BE2C (cell line): ENCODE measurements around the gene CLSTN2.
A peak's percentile ranks its signal among the peaks of the same experiment; 100 is the strongest.

Source experiments
- DNase-seq: peaks from one replicate; pipeline ENCODE4 v3.0.0-alpha.2; 2020
- H3K27me3 ChIP-seq: fragments of 250-450 bp; sonication (Bioruptor Pico); 2 replicates; pipeline ENCODE4 v1.5.1; 2020; ENCODE audit warnings: mild to moderate bottlenecking
- H3K36me3 ChIP-seq: fragments of 250-450 bp; sonication (Bioruptor Pico); 2 replicates; pipeline ENCODE4 v1.5.1; 2020; ENCODE audit warnings: mild to moderate bottlenecking
- H3K4me1 ChIP-seq: fragments of 250-450 bp; sonication (Bioruptor Pico); 2 replicates; pipeline ENCODE4 v1.5.1; 2020
- H3K4me3 ChIP-seq: 2 replicates; pipeline ENCODE4 v1.5.1; 2011; ENCODE audit warnings: low read depth, low read length
- H3K9me3 ChIP-seq: fragments of 250-450 bp; sonication (Bioruptor Pico); 2 replicates; pipeline ENCODE4 v1.5.1; 2020
- CTCF ChIP-seq: IDR thresholded peaks from 2 replicates; pipeline ENCODE4 v1.5.1; 2012; ENCODE audit warnings: mild to moderate bottlenecking, low read depth, low read length

CLSTN2 gene

GRCh38 chr3:140013220-140013619 lies 78.2 kb downstream of the CLSTN2 start:
- TF ChIP-seq CTCF, result no peak
- H3K4me1 ChIP-seq, result peaks cover 20% of the 10 kb centered on the region
- no peaks in the 10 kb centered on the region for H3K27me3 ChIP-seq
- no peaks in the 10 kb centered on the region for H3K9me3 ChIP-seq
- no peak overlapping the region for H3K4me3 ChIP-seq
- no peak for DNase-seq
- no peaks in the 10 kb centered on the region for H3K36me3 ChIP-seq

- DNase-seq, result no peak
- no peak for TF ChIP-seq CTCF
- peaks cover 29% of the 10 kb centered on the region for H3K4me1 ChIP-seq
- no peaks in the 10 kb centered on the region for H3K27me3 ChIP-seq
- no peak overlapping the region for H3K4me3 ChIP-seq
- H3K36me3 ChIP-seq, result no peaks in the 10 kb centered on the region
- no peaks in the 10 kb centered on the region for H3K9me3 ChIP-seq
Measured at GRCh38 chr3:140014831-140015495, 80.0 kb downstream of the CLSTN2 start.

- TF ChIP-seq CTCF, result no peak
- no peak for DNase-seq
Measured at GRCh38 chr3:140015741-140016140, 80.8 kb downstream of the CLSTN2 start.

GRCh38 chr3:140018556-140018955 lies 83.6 kb downstream of the CLSTN2 start:
- no peaks in the 10 kb centered on the region for H3K27me3 ChIP-seq
- no peaks in the 10 kb centered on the region for H3K9me3 ChIP-seq
- DNase-seq, result no peak
- no peak for TF ChIP-seq CTCF
- H3K4me3 ChIP-seq, result no peak overlapping the region
- peaks cover 60% of the 10 kb centered on the region for H3K4me1 ChIP-seq
- no peaks in the 10 kb centered on the region for H3K36me3 ChIP-seq

More at GRCh38 chr3:140015741-140016140, 80.8 kb downstream of the CLSTN2 start:
- Histone ChIP-seq H3K36me3 (no peaks in the 10 kb centered on the region), H3K4me1 (peaks cover 36% of the 10 kb centered on the region), H3K4me3 (no peak overlapping the region), H3K9me3 (no peaks in the 10 kb centered on the region), H3K27me3 (no peaks in the 10 kb centered on the region)

GRCh38 chr3:140019946-140020345 lies 85.0 kb downstream of the CLSTN2 start:
- peak; percentile 67 for DNase-seq
- H3K27me3 ChIP-seq, result no peaks in the 10 kb centered on the region
- H3K9me3 ChIP-seq, result no peaks in the 10 kb centered on the region
- H3K36me3 ChIP-seq, result no peaks in the 10 kb centered on the region
- H3K4me1 ChIP-seq, result peaks cover 70% of the 10 kb centered on the region
- TF ChIP-seq CTCF, result no peak
- no peak overlapping the region for H3K4me3 ChIP-seq

- no peak overlapping the region for H3K4me3 ChIP-seq
- no peak for DNase-seq
- no peak for TF ChIP-seq CTCF
- H3K27me3 ChIP-seq, result no peaks in the 10 kb centered on the region
- no peaks in the 10 kb centered on the region for H3K36me3 ChIP-seq
- H3K9me3 ChIP-seq, result no peaks in the 10 kb centered on the region
- H3K4me1 ChIP-seq, result peaks cover 70% of the 10 kb centered on the region
Measured at GRCh38 chr3:140020541-140020940, 85.6 kb downstream of the CLSTN2 start.
